Chondrocyte (in vitro differentiated cells): Measurements from ENCODE around the gene CMTM8. TPM values are rescaled to one million over a fixed set of nuclear protein-coding genes. Genes with fewer than 3 reads are reported as not detected.

Source experiments
- DNase-seq: peaks from one replicate; pipeline ENCODE4 v3.0.0; 2021; ENCODE audit warnings: mixed read lengths, low spot score
- H3K27ac Mint-ChIP-seq: one replicate; pipeline ENCODE4 v1.8.0; 2021; ENCODE audit warnings: mild to moderate bottlenecking, moderate library complexity, mixed read lengths; ENCODE audit not compliant: unreplicated experiment
- H3K27me3 Mint-ChIP-seq: 2 replicates; pipeline ENCODE4 v1.8.0; 2021; ENCODE audit warnings: low read depth, mixed read lengths
- H3K36me3 Mint-ChIP-seq: 2 replicates; pipeline ENCODE4 v1.8.0; 2021; ENCODE audit warnings: low read depth, mixed read lengths
- H3K4me1 Mint-ChIP-seq: 2 replicates; pipeline ENCODE4 v1.8.0; 2021; ENCODE audit warnings: low read depth, mild to moderate bottlenecking, mixed read lengths
- H3K4me3 Mint-ChIP-seq: one replicate; pipeline ENCODE4 v1.8.0; 2021; ENCODE audit warnings: mild to moderate bottlenecking, moderate library complexity, mixed read lengths; ENCODE audit not compliant: unreplicated experiment
- H3K9me3 Mint-ChIP-seq: 2 replicates; pipeline ENCODE4 v1.8.0; 2021; ENCODE audit warnings: low read depth, mixed read lengths
- CTCF ChIP-seq: fragments of 200-600 bp; sonication (generic); IDR thresholded peaks from 2 replicates; pipeline ENCODE4 v1.5.0; 2021; ENCODE audit warnings: antibody characterized with exemption, mild to moderate bottlenecking, moderate library complexity
- total RNA-seq: library from RNA; stranded (reverse); gene quantifications from 3 replicates; pipeline ENCODE4 v1.2.1, GENCODE V29; 2021

CMTM8 gene
- total RNA-seq, 1 donor from 2014 or later, result 2.5 TPM

GRCh38 chr3:32405155-32405554 is 166.7 kb downstream of the CMTM8 start:
- H3K9me3 Mint-ChIP-seq, result no peaks in the 10 kb centered on the region
- H3K36me3 Mint-ChIP-seq, result no peaks in the 10 kb centered on the region
- no peak overlapping the region for H3K27ac Mint-ChIP-seq
- H3K4me1 Mint-ChIP-seq, result peaks cover 11% of the 10 kb centered on the region
- H3K4me3 Mint-ChIP-seq, result no peak overlapping the region
- H3K27me3 Mint-ChIP-seq, result no peaks in the 10 kb centered on the region
- DNase-seq, result no peak
- TF ChIP-seq CTCF, result no peak

GRCh38 chr3:32405711-32406323 is 167.3 kb downstream of the CMTM8 start:
- TF ChIP-seq CTCF, result no peak
- no peak overlapping the region for H3K27ac Mint-ChIP-seq
- H3K27me3 Mint-ChIP-seq, result no peaks in the 10 kb centered on the region
- no peaks in the 10 kb centered on the region for H3K36me3 Mint-ChIP-seq
- no peak overlapping the region for H3K4me3 Mint-ChIP-seq
- no peak for DNase-seq
- no peaks in the 10 kb centered on the region for H3K9me3 Mint-ChIP-seq
- peaks cover 8% of the 10 kb centered on the region for H3K4me1 Mint-ChIP-seq

- no peak overlapping the region for H3K27ac Mint-ChIP-seq
- H3K27me3 Mint-ChIP-seq, result no peaks in the 10 kb centered on the region
- H3K4me1 Mint-ChIP-seq, result peaks cover 3% of the 10 kb centered on the region
- H3K9me3 Mint-ChIP-seq, result no peaks in the 10 kb centered on the region
- no peak for DNase-seq
- TF ChIP-seq CTCF, result no peak
- no peaks in the 10 kb centered on the region for H3K36me3 Mint-ChIP-seq
- no peak overlapping the region for H3K4me3 Mint-ChIP-seq
Observed at GRCh38 chr3:32406486-32407408, 168.3 kb downstream of the CMTM8 start.

GRCh38 chr3:32410367-32411246 is 172.1 kb downstream of the CMTM8 start:
- H3K4me3 Mint-ChIP-seq, result no peak overlapping the region
- H3K4me1 Mint-ChIP-seq, result peaks cover 6% of the 10 kb centered on the region
- no peak for TF ChIP-seq CTCF
- no peaks in the 10 kb centered on the region for H3K9me3 Mint-ChIP-seq
- H3K27ac Mint-ChIP-seq, result no peak overlapping the region
- no peak for DNase-seq
- no peaks in the 10 kb centered on the region for H3K27me3 Mint-ChIP-seq
- H3K36me3 Mint-ChIP-seq, result no peaks in the 10 kb centered on the region

GRCh38 chr3:32411442-32411841 is 173.0 kb downstream of the CMTM8 start:
- H3K36me3 Mint-ChIP-seq, result no peaks in the 10 kb centered on the region
- no peak overlapping the region for H3K27ac Mint-ChIP-seq
- peaks cover 6% of the 10 kb centered on the region for H3K4me1 Mint-ChIP-seq
- H3K9me3 Mint-ChIP-seq, result no peaks in the 10 kb centered on the region
- TF ChIP-seq CTCF, result no peak
- no peak for DNase-seq
- no peak overlapping the region for H3K4me3 Mint-ChIP-seq
- no peaks in the 10 kb centered on the region for H3K27me3 Mint-ChIP-seq
